PC-9 (cell line): ENCODE data around the gene KCNMB2. TPM values are rescaled to one million over a fixed set of nuclear protein-coding genes. Genes with fewer than 3 reads are reported as not detected.

Experiments used
- BruUV-seq: library from RNA; stranded (reverse); fragments of 400-500 nt; replicated peaks from 2 replicates; lab custom pipeline; 2021; lab: Mats Ljungman, UMichigan
- CTCF ChIA-PET: fragments of 300-600 bp; sonication (Branson Sonifier 250); formaldehyde crosslinking; loops from one replicate; lab custom pipeline; 2022; ENCODE audit warnings: antibody characterized with exemption; lab: Charles Lee
- POLR2A ChIA-PET: fragments of 300-600 bp; sonication (Branson Sonifier 250); formaldehyde crosslinking; loops from one replicate; lab custom pipeline; 2022; ENCODE audit warnings: antibody characterized with exemption; ENCODE audit not compliant: unreplicated experiment; lab: Charles Lee
- DNase-seq, 2 experiments: peaks; one replicate each; pipeline versions ENCODE4 v3.0.0 to v3.0.0-alpha.2; 2015 to 2022; ENCODE audit warnings: mixed read lengths in 1 of 2
- H2AFZ ChIP-seq: fragments of 200-600 bp; sonication (generic); 2 replicates; pipeline ENCODE4 v1.8.1; 2017; ENCODE audit warnings: antibody characterized with exemption
- H3F3A ChIP-seq: fragments of 200-600 bp; sonication (generic); 2 replicates; pipeline ENCODE4 v1.8.1; 2017; ENCODE audit warnings: antibody characterized with exemption, mild to moderate bottlenecking, low read depth; ENCODE audit not compliant: insufficient read depth
- H3K27ac ChIP-seq: fragments of 200-600 bp; sonication (generic); 2 replicates; pipeline ENCODE4 v1.6.1; 2016; ENCODE audit warnings: mixed run types
- H3K27me3 ChIP-seq: fragments of 200-600 bp; sonication (generic); 2 replicates; pipeline ENCODE4 v1.6.1; 2016; ENCODE audit warnings: low read depth, mixed run types; ENCODE audit not compliant: insufficient read depth
- H3K36me3 ChIP-seq: fragments of 200-600 bp; sonication (generic); 2 replicates; pipeline ENCODE4 v1.6.1; 2016; ENCODE audit warnings: low read depth, mixed run types
- H3K4me1 ChIP-seq: fragments of 200-600 bp; sonication (generic); replicated peaks from 2 replicates; pipeline ENCODE4 v1.6.1; 2016; ENCODE audit warnings: mixed run types; ENCODE audit not compliant: insufficient read depth
- H3K4me2 ChIP-seq: fragments of 200-600 bp; sonication (generic); 2 replicates; pipeline ENCODE4 v1.6.1; 2017; ENCODE audit warnings: mixed run types
- H3K4me3 ChIP-seq: fragments of 200-600 bp; sonication (generic); 2 replicates; pipeline ENCODE4 v1.6.1; 2016; ENCODE audit warnings: mixed run types
- H3K79me2 ChIP-seq: fragments of 200-600 bp; sonication (generic); 2 replicates; pipeline ENCODE4 v1.6.1; 2017; ENCODE audit warnings: low read depth, mixed run types
- H3K9me2 ChIP-seq: fragments of 200-600 bp; sonication (generic); 2 replicates; pipeline ENCODE4 v1.8.1; 2017; ENCODE audit warnings: mild to moderate bottlenecking; ENCODE audit not compliant: insufficient read depth
- H3K9me3 ChIP-seq: fragments of 200-600 bp; sonication (generic); 2 replicates; pipeline ENCODE4 v1.8.1; 2016; ENCODE audit warnings: low read depth; ENCODE audit not compliant: insufficient read depth
- H4K20me1 ChIP-seq: fragments of 200-600 bp; sonication (generic); 2 replicates; pipeline ENCODE4 v1.8.1; 2017; ENCODE audit not compliant: insufficient read depth
- CTCF ChIP-seq: fragments of 200-600 bp; sonication (generic); conservative IDR thresholded peaks from 2 replicates; pipeline ENCODE4 v1.6.1; 2017; ENCODE audit warnings: mixed run types, antibody characterized with exemption, mild to moderate bottlenecking, moderate library complexity
- EZH2 ChIP-seq: fragments of 200-600 bp; sonication (generic); IDR thresholded peaks from 2 replicates; pipeline ENCODE4 v1.8.0; 2017; ENCODE audit warnings: antibody characterized with exemption, low read depth
- intact Hi-C: fragments of 100-400 bp; cut with micrococcal nuclease; formaldehyde crosslinking; loops from one replicate; pipeline ENCODE4 v1.10.0; 2022; ENCODE audit not compliant: unreplicated experiment
- total RNA-seq: library from RNA; stranded (reverse); gene quantifications from 2 replicates; pipeline ENCODE4 v1.2.3, GENCODE V29; 2021

Gene KCNMB2
- total RNA-seq, 1 experiment from 2014 or later = not detected

DNA sequence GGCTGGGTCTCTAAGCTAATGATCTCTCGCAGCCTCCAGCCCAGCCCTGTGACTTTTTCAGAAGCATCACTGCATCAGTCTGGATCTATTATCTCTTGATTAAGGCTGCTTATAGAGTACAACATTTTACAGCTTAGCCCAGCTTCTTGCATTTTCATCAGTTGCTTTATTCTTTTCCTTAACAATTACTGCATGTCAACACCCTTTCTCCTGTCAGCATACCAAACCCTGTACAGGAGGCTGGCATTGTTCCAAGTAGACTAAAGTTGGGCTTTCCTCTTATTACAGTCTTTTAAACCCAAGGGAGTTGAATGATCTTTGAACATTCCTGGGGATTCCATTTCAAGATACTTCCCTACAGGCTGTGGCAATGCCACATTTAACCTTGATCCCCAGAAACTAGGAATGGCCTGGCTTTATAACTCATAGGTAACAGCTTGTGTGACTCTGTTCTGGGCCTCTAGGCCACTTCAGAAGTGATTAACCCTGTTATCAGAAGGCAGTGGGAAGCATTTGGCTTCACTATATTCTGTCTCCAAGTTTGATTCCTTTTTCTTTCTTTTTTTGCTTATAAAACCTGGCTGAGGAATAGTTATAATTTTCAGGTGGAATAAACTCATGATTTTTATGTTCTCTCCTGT lies 182.9 kb downstream of the KCNMB2 start:
- peaks cover 6% of the 10 kb centered on the region; the same call in 1 of the 2 replicates for H3K9me3 ChIP-seq
- intact Hi-C loops = no loop called here
- no peaks in the 10 kb centered on the region for H3F3A ChIP-seq
- H3K27me3 ChIP-seq = no peaks in the 10 kb centered on the region
- peaks cover 7% of the 10 kb centered on the region; the same call in 1 of the 2 replicates for H3K4me1 ChIP-seq
- no peak overlapping the region for H3K4me2 ChIP-seq
- H3K27ac ChIP-seq = no peak overlapping the region
- no peaks in the 10 kb centered on the region for H3K9me2 ChIP-seq
- DNase-seq = peak in 1 of 2 experiments; percentile 14
- ChIA-PET CTCF (no interaction called here), POLR2A (interaction anchor here (0.6 kb wide), 3 partner anchors 25 to 603 kb away, joined by 4 to 9 read pairs (median 5); no protein-coding TSS in a partner anchor)
- no peak overlapping the region for H3K4me3 ChIP-seq
- H3K79me2 ChIP-seq = no peaks in the 10 kb centered on the region
- H2AFZ ChIP-seq = no peak overlapping the region
- no TSS peak for BruUV-seq
- TF ChIP-seq CTCF (no peak), EZH2 (no peak)
- H3K36me3 ChIP-seq = no peaks in the 10 kb centered on the region
- no peaks in the 10 kb centered on the region for H4K20me1 ChIP-seq

- H3K9me2 ChIP-seq = no peaks in the 10 kb centered on the region
- H3F3A ChIP-seq = no peaks in the 10 kb centered on the region
- H3K4me2 ChIP-seq = no peak overlapping the region
- no TSS peak for BruUV-seq
- H3K79me2 ChIP-seq = no peaks in the 10 kb centered on the region
- H3K4me1 ChIP-seq = no peaks in the 10 kb centered on the region
- ChIA-PET CTCF (no interaction called here), POLR2A (no interaction called here)
- H4K20me1 ChIP-seq = no peaks in the 10 kb centered on the region
- no peaks in the 10 kb centered on the region for H3K9me3 ChIP-seq
- no peak overlapping the region for H2AFZ ChIP-seq
- no peaks in the 10 kb centered on the region for H3K27me3 ChIP-seq
- no peak overlapping the region for H3K27ac ChIP-seq
- intact Hi-C loops = no loop called here
- TF ChIP-seq CTCF (no peak), EZH2 (no peak)
- DNase-seq = no peak
- no peak overlapping the region for H3K4me3 ChIP-seq
- H3K36me3 ChIP-seq = no peaks in the 10 kb centered on the region
These were observed 196.6 kb downstream of the KCNMB2 start for GRCh38 chr3:178732824-178733223.

DNA sequence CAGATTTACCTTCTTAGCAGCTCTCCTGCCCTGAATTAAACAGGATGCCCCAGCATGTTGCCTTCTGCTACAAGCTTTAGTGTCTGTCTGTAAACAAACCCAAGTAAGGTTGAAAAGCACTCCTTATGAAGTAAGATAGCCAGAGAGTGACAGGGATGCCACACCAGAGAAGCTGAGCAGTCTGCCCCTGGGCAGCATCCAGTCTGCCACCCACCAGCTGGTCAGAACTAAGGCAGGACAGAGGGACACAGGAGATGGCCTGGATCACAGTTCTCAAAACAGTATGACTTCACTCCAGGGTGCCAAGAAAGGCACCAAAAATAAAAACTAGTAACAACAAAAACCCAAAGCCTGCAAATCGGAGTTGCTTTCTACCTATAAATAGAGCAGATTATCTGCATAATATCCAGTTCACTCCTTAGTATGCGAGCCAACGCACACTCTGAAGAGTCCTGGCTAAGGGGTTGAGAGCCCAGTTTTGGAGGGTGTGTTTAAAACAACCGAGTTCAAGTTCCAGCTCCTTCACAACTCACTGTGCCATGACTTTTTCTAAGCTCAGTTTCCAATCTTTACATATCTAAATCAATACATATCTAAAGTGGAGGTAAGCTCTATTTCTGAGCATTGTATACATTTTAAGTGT lies 198.9 kb downstream of the KCNMB2 start:
- Histone ChIP-seq H3K79me2 (no peaks in the 10 kb centered on the region), H3F3A (no peaks in the 10 kb centered on the region), H3K4me1 (no peaks in the 10 kb centered on the region), H3K4me2 (no peak overlapping the region), H3K9me2 (no peaks in the 10 kb centered on the region), H3K9me3 (no peaks in the 10 kb centered on the region), H2AFZ (no peak overlapping the region), H3K4me3 (no peak overlapping the region), H3K36me3 (no peaks in the 10 kb centered on the region), H3K27me3 (no peaks in the 10 kb centered on the region), H4K20me1 (no peaks in the 10 kb centered on the region), H3K27ac (no peak overlapping the region)
- no peak for DNase-seq
- ChIA-PET CTCF (no interaction called here), POLR2A (no interaction called here)
- TF ChIP-seq CTCF (no peak), EZH2 (no peak)
- BruUV-seq = no TSS peak
- intact Hi-C loops = no loop called here
